Measurements from ENCODE around the gene SDHD.
"Not testable (repeated sequence)": the region's sequence is repeated elsewhere in the genome, so short reads cannot be mapped to it uniquely, and the experiment has no call there.

The SDHD gene

DNA sequence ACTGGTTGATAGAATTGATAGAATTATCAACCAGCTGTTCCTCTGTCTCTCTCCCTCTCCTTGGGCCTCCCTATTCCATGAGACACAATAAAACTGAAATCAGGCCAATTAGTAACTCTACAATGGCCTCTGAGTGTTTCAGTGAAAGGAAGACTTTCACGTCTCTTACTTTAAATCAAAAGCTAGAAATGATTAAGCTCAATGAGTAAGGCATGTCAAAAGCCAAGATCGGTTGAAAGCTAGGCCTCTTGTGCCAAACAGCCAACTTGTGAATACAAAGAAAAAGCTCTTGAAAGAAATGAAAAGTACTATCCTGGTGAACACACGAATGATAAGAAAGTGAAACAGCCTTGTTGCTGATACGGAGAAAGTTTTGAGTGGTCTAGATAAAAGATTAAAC, 29.5 kb upstream of the SDHD start:
- Histone ChIP-seq H3K9me3 (no peaks in the 10 kb centered on the region), H3K9ac (no peak overlapping the region), H3K4me3 (no peak overlapping the region), H3K27me3 (no peaks in the 10 kb centered on the region), H3K36me3 (peaks cover 91% of the 10 kb centered on the region), H3K4me2 (no peak overlapping the region), H3K27ac (no peak overlapping the region), H3K4me1 (no peaks in the 10 kb centered on the region), H4K20me1 (no peaks in the 10 kb centered on the region)
- no peak for TF ChIP-seq Cebpa-rat (IDR thresholded peaks at IDR 0.05)

DNA sequence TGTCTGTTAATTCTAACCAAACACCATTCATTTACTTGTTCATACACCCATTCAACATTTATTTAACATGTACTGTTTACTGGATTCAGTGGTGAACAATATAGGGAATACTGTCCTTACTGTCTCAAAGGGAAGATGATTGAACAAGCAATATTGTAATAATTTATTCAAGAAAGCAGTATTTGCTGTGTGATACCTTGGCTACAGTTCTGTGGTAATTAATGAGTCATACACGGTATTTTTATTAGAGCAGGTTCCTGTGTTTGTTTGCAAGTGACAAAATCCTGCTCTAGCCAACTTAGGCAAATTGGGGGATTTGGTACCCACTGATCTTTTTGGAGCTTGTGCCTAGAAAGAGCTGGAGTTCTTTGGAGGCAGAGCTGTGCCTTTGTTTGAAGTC, 28.6 kb upstream of the SDHD start:
- Histone ChIP-seq H3K9me3 (no peaks in the 10 kb centered on the region), H3K27me3 (no peaks in the 10 kb centered on the region), H3K27ac (no peak overlapping the region), H3K36me3 (peaks cover 88% of the 10 kb centered on the region), H3K4me2 (no peak overlapping the region), H4K20me1 (no peaks in the 10 kb centered on the region), H3K4me3 (no peak overlapping the region), H3K9ac (no peak overlapping the region), H3K4me1 (no peaks in the 10 kb centered on the region)
- no peak for TF ChIP-seq Cebpa-rat (IDR thresholded peaks at IDR 0.05)

DNA sequence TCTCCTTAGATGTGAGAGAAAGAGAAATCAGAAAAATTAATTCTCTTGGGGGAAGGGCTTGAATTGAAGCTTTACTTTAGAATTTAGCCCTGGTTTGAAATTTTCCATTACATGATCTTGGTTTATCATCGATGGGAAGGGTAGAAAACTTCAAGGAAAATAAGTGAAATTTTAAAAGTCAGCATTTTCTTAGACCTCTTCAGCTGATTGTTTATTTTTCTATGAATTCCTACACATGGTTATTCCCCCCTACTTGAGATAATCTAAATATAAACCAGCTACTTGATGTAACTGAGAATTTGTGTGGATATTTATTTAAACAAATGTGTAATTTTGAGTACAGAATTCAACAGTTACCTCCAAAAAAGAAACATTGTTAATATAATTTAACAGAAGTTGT, 23.8 kb upstream of the SDHD start:
- Histone ChIP-seq H3K4me3 (no peak overlapping the region), H4K20me1 (no peaks in the 10 kb centered on the region), H3K36me3 (peaks cover 51% of the 10 kb centered on the region), H3K27me3 (no peaks in the 10 kb centered on the region), H3K27ac (no peak overlapping the region), H3K9ac (no peak overlapping the region), H3K4me1 (no peaks in the 10 kb centered on the region), H3K9me3 (no peaks in the 10 kb centered on the region), H3K4me2 (no peak overlapping the region)
- no peak for TF ChIP-seq Cebpa-rat (IDR thresholded peaks at IDR 0.05)

DNA sequence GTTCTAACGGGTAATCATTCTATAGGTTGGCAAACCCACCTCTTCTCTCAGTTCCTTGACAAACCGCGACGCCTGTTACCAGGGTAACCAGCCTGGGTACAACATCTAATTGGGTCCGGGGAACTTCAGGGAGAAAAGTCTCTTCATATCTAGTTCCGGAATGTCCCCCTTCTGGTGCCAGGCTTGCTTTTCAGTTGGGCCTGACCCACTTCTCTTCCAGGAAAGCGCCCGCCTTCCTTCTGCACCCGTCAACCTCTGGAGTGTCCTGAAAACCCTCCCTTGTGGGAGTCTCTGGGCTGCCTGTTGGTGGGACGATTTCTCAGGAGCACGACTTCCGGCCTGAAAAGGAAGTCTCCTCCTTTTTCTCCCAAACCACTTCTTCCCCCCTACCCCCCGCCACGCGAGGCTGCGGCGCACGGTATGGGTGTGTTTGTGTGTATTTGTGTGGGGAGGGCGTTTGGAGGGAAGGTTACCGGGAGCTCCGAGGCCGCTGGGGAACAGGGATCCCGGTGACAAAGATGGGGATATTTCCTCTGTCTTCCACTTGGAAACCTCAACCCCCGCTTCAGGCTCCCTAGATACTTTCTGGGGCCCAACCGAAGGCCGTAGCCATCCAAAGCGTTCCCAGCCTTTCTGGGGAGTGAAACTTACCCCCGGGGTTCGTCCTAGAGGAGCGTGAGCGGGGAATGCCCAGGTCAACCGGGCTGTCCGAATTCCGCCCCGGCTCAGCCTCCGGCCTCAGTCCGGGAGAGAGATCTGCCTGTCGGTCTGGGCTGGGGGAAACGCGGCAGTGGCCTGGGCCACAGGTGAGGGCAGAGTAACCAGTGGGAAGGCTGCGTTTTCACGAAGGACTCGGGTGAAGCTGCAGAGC, 12.5 kb upstream of the SDHD start, which contains the start of the genes NKAPD1 and PIH1D2:
NKAPD1 (plus strand) TSS at position 359 of the 871 bp plus-strand sequence. CDS start 1,276 bp downstream, outside the sequence.
PIH1D2 (minus strand) TSS at position 77 of the 871 bp plus-strand sequence. CDS start 843 bp downstream, outside the sequence.
- H3K27ac ChIP-seq: peak within 1 kb of the TSS; percentile 97
- peak within 1 kb of the TSS; percentile 98 for H3K4me3 ChIP-seq
- H3K9me3 ChIP-seq: no peaks in the 10 kb centered on the region
- H3K9ac ChIP-seq: peak within 1 kb of the TSS; percentile 97
- peak within 1 kb of the TSS; percentile 80 for H3K4me2 ChIP-seq
- peaks cover 37% of the 10 kb centered on the region for H3K36me3 ChIP-seq
- no peak for TF ChIP-seq Cebpa-rat (IDR thresholded peaks at IDR 0.05)
- H3K27me3 ChIP-seq: no peaks in the 10 kb centered on the region
- H4K20me1 ChIP-seq: no peaks in the 10 kb centered on the region
- H3K4me1 ChIP-seq: peaks cover 28% of the 10 kb centered on the region

DNA sequence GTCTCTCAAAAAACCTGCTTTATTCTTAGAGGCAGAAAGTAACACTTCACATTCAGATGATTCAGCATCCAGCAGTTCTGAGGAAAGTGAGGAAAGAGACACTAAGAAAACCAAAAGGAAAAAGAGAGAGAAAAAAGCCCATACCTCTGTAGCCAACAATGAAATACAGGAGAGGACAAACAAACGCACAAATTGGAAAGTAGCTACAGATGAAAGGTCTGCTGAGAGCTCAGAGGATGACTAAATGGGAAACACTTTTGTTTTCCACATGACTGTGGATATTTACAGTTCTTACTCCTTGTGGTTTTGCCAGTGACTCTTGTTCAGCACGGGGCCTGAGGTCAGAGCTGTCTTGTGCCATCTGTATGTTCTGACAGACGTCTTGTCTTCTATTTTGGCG, 3.9 kb upstream of the SDHD start:
- Histone ChIP-seq H3K27ac (no peak overlapping the region), H3K9ac (no peak overlapping the region), H3K4me3 (no peak overlapping the region), H3K4me1 (peaks cover 16% of the 10 kb centered on the region), H3K9me3 (no peaks in the 10 kb centered on the region), H3K27me3 (no peaks in the 10 kb centered on the region), H4K20me1 (peaks cover 9% of the 10 kb centered on the region; the same call in 1 of the 2 replicates), H3K36me3 (peaks cover 75% of the 10 kb centered on the region), H3K4me2 (no peak overlapping the region)
- no peak for TF ChIP-seq Cebpa-rat (IDR thresholded peaks at IDR 0.05)

DNA sequence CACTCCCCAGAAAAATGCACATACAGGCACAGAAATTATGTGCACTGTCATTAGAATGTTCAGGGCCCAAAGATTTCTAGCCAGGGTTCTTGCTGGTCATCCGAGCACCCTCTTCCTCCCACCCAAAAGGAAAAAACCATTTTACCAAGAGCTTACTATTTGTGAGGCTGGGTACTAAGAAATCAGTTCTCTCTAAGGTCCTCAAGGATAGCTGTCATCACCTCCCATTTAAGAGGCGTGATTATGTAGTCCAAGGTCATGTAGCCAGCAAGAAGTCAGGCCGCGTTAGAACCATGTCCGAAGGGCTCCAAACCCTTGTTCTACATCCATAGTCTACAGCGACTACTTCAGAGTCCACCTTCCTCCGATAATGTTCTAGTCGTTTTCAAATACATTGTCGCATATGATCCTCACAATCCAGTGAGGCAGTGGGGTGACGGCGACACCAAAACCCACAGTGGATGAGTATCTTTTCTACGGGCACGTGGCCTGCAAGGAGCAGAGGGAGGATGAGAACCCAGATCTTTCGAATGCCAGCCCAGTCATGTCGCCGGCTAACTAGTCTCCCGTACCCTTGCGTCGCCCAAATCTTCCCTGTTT, 751 bp upstream of the SDHD start:
- H4K20me1 ChIP-seq: peaks cover 9% of the 10 kb centered on the region; the same call in 1 of the 2 replicates
- peaks cover 75% of the 10 kb centered on the region for H3K36me3 ChIP-seq
- peak overlapping the region; percentile 84 for H3K4me2 ChIP-seq
- no peaks in the 10 kb centered on the region for H3K27me3 ChIP-seq
- no peak for TF ChIP-seq Cebpa-rat (IDR thresholded peaks at IDR 0.05)
- H3K9ac ChIP-seq: peak overlapping the region; percentile 83
- peak overlapping the region; percentile 82 for H3K27ac ChIP-seq
- H3K9me3 ChIP-seq: no peaks in the 10 kb centered on the region
- peak overlapping the region; percentile 87 for H3K4me3 ChIP-seq
- H3K4me1 ChIP-seq: peaks cover 35% of the 10 kb centered on the region

DNA sequence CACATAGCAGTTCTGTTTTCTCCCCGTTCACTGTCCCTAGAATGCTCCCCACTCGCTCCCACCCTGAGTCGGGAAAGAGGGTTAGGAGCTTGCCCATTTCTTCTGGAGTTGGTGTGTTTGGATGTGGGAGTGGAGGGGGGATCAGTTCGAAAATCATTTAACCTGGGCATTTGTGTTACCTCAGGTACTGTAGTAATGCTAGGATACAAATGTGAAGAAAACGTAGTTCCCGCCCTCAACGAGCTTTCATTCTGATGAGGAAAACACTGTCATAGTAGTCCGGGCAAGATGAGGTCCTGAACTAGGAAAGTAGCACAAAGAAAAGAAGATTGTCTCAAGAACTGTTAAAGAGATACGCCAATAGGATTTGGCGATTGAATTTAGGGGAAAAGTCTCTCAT, 539 bp downstream of the SDHD start:
- Histone ChIP-seq H3K36me3 (peaks cover 76% of the 10 kb centered on the region), H3K4me1 (peaks cover 35% of the 10 kb centered on the region), H3K27ac (peak overlapping the region; percentile 82), H4K20me1 (peaks cover 9% of the 10 kb centered on the region; the same call in 1 of the 2 replicates), H3K27me3 (no peaks in the 10 kb centered on the region), H3K9me3 (no peaks in the 10 kb centered on the region), H3K4me3 (peak overlapping the region; percentile 87), H3K9ac (peak overlapping the region; percentile 83), H3K4me2 (peak overlapping the region; percentile 93)
- no peak for TF ChIP-seq Cebpa-rat (IDR thresholded peaks at IDR 0.05)

DNA sequence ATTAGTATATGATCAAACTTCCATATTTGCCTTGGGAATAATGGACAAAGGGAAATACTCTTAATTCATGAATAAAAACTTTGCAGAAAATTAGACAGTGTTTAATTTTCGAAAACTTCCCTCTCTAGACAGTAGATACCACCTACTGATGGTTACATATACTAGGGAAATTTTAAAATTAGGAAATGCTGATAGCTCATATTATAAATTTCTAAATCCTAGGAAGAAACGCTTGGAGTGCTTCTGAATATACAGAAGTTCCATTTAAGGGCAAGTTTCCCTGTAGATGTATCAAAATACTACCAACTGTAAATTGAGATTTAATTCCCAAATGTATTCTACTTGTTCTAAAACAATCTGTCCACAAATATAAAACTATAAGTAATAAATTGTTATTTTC, 8.6 kb downstream of the SDHD start:
- not testable (repeated sequence) for H3K4me3 ChIP-seq, H3K4me2 ChIP-seq, H3K27ac ChIP-seq, H3K27me3 ChIP-seq, H3K9me3 ChIP-seq, H3K9ac ChIP-seq, H3K4me1 ChIP-seq, H4K20me1 ChIP-seq
- H3K36me3 ChIP-seq: peaks cover 73% of the 10 kb centered on the region

DNA sequence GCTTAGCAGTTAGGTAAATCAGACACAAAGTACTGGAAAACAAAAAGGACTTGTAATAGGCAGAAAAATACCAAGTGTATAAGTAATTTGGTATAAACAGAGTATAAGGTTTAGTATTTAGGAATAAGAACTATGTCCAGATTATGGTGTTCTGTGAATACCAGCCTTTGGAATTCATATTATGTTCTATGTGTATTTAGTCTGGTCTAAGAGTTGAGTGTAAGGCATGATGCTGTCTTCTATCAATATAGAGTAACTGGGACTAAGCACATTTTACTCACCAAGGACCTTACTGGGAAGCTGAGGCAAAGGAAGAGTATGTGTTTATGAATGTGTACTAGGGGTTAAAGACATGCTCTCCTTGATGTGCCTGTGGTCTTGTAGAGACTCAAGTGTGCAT, 9.5 kb downstream of the SDHD start:
- H4K20me1 ChIP-seq: 0 out of 2 replicates have a peak, but pooled peaks cover 4% of the 10 kb centered on the region
- H3K27me3 ChIP-seq: no peaks in the 10 kb centered on the region
- TF ChIP-seq Cebpa-rat (IDR thresholded peaks at IDR 0.05): no peak
- no peaks in the 10 kb centered on the region for H3K4me1 ChIP-seq
- no peak overlapping the region for H3K27ac ChIP-seq
- no peaks in the 10 kb centered on the region for H3K9me3 ChIP-seq
- H3K4me2 ChIP-seq: no peak overlapping the region
- peaks cover 64% of the 10 kb centered on the region for H3K36me3 ChIP-seq
- no peak overlapping the region for H3K9ac ChIP-seq
- no peak overlapping the region for H3K4me3 ChIP-seq
